Inferior parietal cortex (tissue), 1 donor: Measurements from ENCODE around the gene GPR22.

ENCODE experiments used
- DNase-seq: peaks from one replicate; pipeline ENCODE4 v3.0.0-alpha.2; 2016; ENCODE audit errors: extremely low spot score

GPR22 gene, protein sequence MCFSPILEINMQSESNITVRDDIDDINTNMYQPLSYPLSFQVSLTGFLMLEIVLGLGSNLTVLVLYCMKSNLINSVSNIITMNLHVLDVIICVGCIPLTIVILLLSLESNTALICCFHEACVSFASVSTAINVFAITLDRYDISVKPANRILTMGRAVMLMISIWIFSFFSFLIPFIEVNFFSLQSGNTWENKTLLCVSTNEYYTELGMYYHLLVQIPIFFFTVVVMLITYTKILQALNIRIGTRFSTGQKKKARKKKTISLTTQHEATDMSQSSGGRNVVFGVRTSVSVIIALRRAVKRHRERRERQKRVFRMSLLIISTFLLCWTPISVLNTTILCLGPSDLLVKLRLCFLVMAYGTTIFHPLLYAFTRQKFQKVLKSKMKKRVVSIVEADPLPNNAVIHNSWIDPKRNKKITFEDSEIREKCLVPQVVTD

DNA sequence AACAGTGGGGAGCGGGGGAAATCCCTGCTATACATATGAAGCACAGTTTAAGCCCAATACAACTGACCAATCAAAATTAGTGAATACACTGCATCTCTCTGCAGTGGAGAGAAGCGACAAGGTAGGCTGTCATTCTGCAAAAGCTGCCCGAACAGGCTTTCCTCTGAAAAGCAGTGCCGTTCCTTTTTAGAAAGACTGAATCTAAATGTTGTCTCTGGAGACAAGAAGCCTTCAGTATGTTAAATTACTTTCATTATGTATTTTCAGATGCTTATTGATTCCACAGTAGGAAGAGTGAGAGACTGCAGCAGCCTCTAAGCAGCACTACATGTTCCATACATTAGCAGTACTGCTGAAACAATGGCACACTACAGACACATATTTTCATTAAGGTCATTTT, at the start of gene GPR22:
GPR22 (plus strand) TSS at position 129 of the 400 bp plus-strand sequence. CDS start 4,004 bp downstream, outside the sequence.
- peak; percentile 65 for DNase-seq

DNA sequence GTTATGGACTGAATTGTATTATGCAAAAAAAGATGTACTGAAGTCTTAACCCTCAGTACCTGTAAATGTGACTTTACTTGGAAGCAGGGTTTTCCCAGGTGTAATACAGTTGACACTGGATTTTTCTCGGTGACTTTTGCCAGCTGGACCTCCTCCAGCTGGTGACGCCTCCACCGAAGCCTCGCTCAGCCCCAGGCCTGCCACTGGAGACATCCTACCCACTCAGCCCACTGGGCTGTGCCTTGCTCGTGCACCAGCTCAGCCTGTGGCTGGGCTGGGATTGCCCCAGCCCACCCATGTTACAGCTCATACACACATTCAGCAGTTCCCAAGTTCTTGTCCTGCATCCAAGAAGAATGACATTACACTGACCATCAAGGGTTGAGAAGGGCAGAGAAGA, 42.4 kb upstream of the GPR22 start:
- DNase-seq: no peak

GRCh38 chr7:107428642-107429041, 41.2 kb upstream of the GPR22 start:
- no peak for DNase-seq

- DNase-seq: no peak
Measured at GRCh38 chr7:107430057-107430456, 39.8 kb upstream of the GPR22 start.

- DNase-seq: no peak
Measured at GRCh38 chr7:107432261-107432660, 37.6 kb upstream of the GPR22 start.

DNA sequence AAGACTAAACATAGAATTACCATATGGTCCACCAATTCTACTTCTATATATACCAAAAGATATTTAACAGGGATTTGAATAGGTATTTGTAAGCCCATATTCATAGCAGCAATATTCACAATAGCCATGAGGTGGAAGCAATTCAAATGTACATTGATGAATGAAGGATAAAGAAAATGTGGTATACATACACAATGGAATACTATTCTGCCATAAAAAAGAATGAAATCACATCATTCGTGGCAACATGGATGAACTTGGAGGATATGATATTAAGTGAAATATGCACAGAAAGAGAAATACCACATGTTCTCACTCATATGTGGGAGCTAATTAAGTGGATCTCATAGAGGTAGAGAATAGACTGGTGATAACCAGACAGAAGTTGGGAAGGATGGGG, 34.1 kb upstream of the GPR22 start:
- no peak for DNase-seq

- DNase-seq: no peak
Measured at GRCh38 chr7:107439025-107439424, 30.8 kb upstream of the GPR22 start.

DNA sequence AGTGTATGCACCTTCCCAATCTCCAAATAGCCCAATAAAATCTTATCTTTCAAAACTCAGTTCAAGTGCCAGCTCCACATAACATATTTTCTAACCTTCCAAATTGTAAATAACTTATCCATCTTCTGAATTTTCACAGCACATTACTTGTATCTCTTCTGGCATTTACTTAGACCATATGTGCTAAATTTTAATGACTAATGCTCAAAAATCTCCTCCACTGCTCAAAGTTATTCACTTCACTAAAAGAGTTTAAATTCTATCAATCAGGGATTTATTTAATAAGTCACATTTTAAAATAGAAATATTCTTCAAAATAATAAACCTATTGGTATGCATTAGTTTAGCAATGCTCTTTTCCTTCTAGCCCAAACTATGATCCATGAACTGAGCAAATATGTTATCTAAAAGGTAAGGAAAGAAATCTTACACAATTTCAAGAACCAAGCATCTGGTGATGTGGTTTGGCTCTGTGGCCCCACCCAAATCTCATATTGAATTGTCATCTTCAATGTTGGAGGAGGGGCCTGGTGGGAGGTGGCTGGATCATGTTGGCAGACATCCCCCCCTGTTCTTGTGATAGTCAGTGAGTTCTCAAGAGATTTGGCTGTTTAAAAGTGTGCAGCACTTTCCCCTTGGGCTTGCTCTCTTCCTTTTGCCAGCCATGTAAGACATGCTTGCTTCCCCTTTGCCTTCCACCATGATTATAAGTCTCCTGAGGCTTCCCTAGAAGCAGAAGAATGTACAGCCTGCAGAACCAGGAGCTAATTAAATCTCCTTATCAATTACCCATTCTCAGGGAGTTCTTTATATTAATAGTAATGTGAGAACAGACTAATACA, 28.1 kb upstream of the GPR22 start:
- no peak for DNase-seq

DNA sequence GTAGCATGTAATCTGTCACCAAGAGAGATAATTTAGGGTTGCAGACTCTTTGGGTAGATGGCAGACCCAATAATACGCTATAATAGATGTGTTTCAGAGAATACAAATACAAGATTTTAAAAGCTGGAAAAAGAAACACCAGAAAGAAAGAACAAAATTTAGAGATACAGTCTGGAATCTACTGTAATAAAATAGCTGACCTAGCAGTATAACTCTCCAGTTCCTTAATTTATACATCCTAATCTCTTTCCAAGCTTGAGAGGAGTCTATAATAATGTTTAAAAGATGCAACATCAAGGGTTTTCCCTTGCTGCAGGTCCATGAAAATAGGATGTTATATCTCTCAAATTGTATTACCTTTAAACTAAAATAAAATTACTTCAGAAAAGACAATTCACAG, 27.2 kb upstream of the GPR22 start:
- DNase-seq: no peak

DNA sequence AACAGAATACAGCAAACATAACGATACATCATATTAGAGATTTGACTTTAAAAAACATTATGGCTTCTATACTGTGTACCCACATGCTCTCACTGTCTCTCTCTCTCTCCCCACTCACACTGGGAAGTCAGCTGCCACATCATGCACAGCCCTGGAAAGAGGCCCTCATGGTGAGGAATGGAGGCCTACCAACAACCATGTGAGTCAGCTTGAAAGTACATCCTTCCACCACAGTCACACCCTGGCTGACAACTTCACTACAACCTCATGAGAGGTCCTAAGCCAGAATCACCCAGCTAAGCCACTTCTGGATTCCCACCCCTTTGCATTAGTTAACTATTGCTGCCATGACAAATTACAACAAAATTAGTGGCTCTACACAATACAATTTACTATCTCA, 23.3 kb upstream of the GPR22 start:
- no peak for DNase-seq

- no peak for DNase-seq
Measured at GRCh38 chr7:107446988-107447387, 22.9 kb upstream of the GPR22 start.

DNA sequence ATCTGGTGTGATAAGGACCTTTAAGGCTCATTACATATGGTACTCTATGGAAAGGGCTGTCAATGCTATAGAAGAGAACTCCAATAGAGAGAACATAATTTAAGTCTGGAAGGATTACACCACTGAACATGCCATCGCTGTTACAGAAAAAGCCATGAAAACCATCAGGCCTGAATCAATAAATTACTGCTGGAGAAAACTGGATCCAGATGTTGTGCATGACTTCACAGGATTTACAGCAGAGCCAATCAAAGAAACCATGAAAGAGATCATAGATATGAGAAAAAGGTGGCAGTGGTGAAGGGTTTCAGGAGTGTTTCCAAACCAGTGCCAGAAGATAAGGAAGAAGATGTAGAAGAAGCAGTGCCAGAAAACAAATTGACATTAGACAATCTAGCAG, 18.9 kb upstream of the GPR22 start:
- no peak for DNase-seq

DNA sequence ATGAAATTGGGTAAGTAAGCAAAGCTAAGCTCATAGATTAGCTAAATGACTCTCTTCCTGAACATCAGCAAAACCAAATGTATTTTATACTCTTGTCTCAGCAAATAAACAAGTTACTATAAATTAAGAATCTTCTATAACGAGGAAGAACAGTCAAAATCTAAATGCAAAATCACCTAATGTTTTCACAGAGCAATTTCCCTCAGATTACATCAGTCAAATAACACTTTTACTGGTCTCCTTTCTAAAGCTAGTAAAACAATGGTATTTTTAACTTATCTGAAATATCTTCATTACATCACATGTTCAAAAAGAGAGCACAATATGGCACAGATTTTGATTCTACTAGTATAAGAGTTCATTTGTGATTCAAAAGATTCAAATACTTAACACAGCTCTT, 16.5 kb upstream of the GPR22 start:
- DNase-seq: no peak

DNA sequence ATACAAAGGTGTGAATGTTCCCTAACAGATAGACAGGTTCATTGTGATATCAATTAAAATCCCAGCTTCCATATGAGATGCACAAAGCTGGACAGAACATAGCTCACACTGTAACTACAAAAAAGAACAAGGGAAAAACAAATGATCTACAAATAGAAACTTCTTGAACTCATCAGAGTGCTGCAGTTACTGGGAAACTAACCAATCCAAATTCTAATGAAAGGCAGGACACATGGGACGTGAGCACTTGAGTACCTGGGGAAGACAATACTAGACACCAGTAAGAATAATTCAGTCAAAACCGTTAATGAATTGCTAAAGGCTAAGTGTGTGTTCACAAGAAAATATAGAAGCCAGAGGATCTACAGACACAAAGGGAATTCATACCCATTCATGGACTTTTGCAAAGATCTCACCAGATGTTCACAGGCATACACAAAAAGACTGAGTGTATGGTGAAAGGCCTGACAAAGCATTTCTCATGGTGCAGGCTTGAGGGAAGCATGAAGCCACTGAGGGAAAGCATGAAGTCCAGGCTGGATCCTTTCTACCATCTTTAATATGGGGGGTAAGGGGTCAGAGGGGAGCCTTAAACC, 7.8 kb upstream of the GPR22 start:
- no peak for DNase-seq

GRCh38 chr7:107463139-107464078, 6.4 kb upstream of the GPR22 start:
- DNase-seq: peak; percentile 77

- no peak for DNase-seq
Measured at GRCh38 chr7:107464666-107465226, 5.1 kb upstream of the GPR22 start.

DNA sequence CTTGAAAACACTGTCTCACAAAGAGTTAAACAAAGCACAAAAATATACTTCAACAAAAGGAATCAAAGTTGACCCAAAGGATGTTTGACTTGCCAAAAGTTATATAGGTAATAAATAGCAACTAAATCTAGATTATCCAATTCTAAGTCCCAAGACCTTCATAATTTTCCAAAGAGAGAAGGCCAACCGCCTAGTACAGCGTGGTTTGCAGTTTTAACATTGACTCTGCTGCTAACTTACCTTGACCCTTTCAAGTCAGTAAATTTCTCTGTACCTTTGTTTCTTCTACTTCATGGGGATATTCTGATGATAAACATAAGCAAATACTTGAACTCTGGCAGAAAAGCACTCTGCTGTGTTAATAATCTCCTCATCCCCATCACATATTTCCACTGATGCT, 1.9 kb upstream of the GPR22 start:
- DNase-seq: no peak

DNA sequence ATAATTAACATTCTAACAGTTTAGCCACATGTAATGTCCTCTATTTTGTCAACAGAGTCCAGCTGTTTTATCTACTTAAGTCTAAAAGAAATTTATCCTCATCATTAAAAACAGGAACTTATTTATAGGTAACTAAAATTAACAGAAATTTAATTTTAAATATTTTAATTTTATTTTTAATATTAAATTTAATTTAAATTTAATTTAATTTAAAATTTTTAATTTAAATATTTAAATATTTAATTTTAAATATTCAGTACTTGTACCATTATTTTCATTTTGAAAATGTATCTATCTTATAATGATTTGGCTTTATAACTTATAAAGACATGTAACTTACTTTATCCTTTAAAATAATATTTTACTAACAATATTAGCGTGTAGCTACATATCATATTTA, 1.0 kb upstream of the GPR22 start:
- DNase-seq: no peak

- peak; percentile 57 for DNase-seq
Measured at GRCh38 chr7:107471292-107472070, 1.6 kb downstream of the GPR22 start.

DNA sequence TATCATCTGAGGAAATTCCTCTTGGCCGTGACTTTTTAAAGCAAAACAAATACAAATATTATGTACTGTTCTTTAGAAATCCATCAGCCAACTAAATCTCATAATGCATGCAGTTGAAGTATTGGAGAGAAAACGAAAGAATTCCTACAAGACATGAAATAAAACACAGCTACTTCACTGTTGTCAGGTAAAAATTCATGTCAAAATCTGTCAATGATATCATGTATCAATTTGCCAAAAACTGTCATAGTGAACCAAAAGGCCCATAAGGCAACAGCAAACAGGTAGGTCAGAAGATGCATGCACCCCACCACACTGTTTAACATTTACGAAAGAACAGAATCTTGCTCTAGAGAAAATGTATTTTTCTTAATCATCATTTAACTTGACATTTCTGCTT, 2.3 kb downstream of the GPR22 start:
- DNase-seq: no peak
